CD4-positive, alpha-beta T cell treated with Interleukin-12 subunit alpha and Interleukin-12 subunit beta, for 1 hour (primary cell): ENCODE measurements around the gene IKZF4.
"Not testable (repeated sequence)": the region's sequence is repeated elsewhere in the genome, so short reads cannot be mapped to it uniquely, and the experiment has no call there.

Experiments
- DNase-seq: peaks from one replicate; pipeline ENCODE4 v3.0.0-alpha.2; 2020

IKZF4 gene

GRCh38 chr12:56041552-56042429 lies 20.9 kb downstream of the IKZF4 start, which contains the start of gene RPS26:
RPS26 (plus strand) TSS chr12:56041918; CDS start chr12:56042167, 249 bp downstream.
- DNase-seq, result peak; percentile 98

- DNase-seq, result not testable (repeated sequence)
Measured at GRCh38 chr12:56042430-56042813, 21.6 kb downstream of the IKZF4 start.

- no peak for DNase-seq
Measured at GRCh38 chr12:56042843-56043242, 22.0 kb downstream of the IKZF4 start.

- DNase-seq, result no peak
Measured at GRCh38 chr12:56046027-56046780, 25.4 kb downstream of the IKZF4 start.

GRCh38 chr12:56053407-56053893 lies 32.6 kb downstream of the IKZF4 start:
- no peak for DNase-seq

GRCh38 chr12:56059964-56060363 lies 39.1 kb downstream of the IKZF4 start:
- not testable (repeated sequence) for DNase-seq

- DNase-seq, result no peak
Measured at GRCh38 chr12:56061982-56062381, 41.1 kb downstream of the IKZF4 start.

- no peak for DNase-seq
Measured at GRCh38 chr12:56062996-56063395, 42.2 kb downstream of the IKZF4 start.

- DNase-seq, result no peak
Measured at GRCh38 chr12:56071648-56072047, 50.8 kb downstream of the IKZF4 start.

- DNase-seq, result no peak
Measured at GRCh38 chr12:56074396-56074795, 53.6 kb downstream of the IKZF4 start.

- DNase-seq, result not testable (repeated sequence)
Measured at GRCh38 chr12:56077966-56078365, 57.1 kb downstream of the IKZF4 start.

- DNase-seq, result no peak
Measured at GRCh38 chr12:56078427-56078826, 57.6 kb downstream of the IKZF4 start.

- peak; percentile 53 for DNase-seq
Measured at GRCh38 chr12:56078931-56079722, 58.3 kb downstream of the IKZF4 start.

- DNase-seq, result peak; percentile 69
Measured at GRCh38 chr12:56079723-56080555, 59.1 kb downstream of the IKZF4 start, which contains the start of gene ERBB3. ERBB3 (plus strand) TSS chr12:56080165; CDS start chr12:56080301, 136 bp downstream.

GRCh38 chr12:56080556-56081138 lies 59.8 kb downstream of the IKZF4 start:
- no peak for DNase-seq

GRCh38 chr12:56081393-56082347 lies 60.8 kb downstream of the IKZF4 start:
- DNase-seq, result no peak

GRCh38 chr12:56082382-56082781 lies 61.5 kb downstream of the IKZF4 start:
- no peak for DNase-seq

GRCh38 chr12:56082967-56083366 lies 62.1 kb downstream of the IKZF4 start:
- no peak for DNase-seq

- peak; percentile 33 for DNase-seq
Measured at GRCh38 chr12:56084958-56085543, 64.2 kb downstream of the IKZF4 start.

GRCh38 chr12:56086096-56086495 lies 65.3 kb downstream of the IKZF4 start:
- DNase-seq, result no peak
